Lung (tissue), 12 donors: Measurements from ENCODE around the gene CTCF. TPM values are rescaled to one million over a fixed set of nuclear protein-coding genes. Genes with fewer than 3 reads are reported as not detected.

Experiments
- ATAC-seq: fragments of 200-7000 bp; cut with Tn5 transposase; one replicate; pipeline ENCODE4 v1.9.1; 2020; ENCODE audit warnings: moderate number of reproducible peaks; ENCODE audit not compliant: insufficient read depth, low FRiP score
- DNase-seq, 3 donors: peaks; one replicate each; pipeline ENCODE4 v3.0.0-alpha.2; 2013 to 2017
- H3K27ac ChIP-seq, 2 donors: one replicate each; pipeline ENCODE4 v1.5.1; 2013; ENCODE audit warnings: mild to moderate bottlenecking in 2 of 2, moderate library complexity in 2 of 2, control low read depth in 1 of 2, inconsistent platforms in 1 of 2, low read depth in 1 of 2, low read length in 1 of 2
- H3K27me3 ChIP-seq, 3 donors: one replicate each; pipeline ENCODE4 v1.5.1; 2013; ENCODE audit warnings: low read length in 2 of 3; ENCODE audit not compliant: control insufficient read depth in 3 of 3, insufficient read depth in 3 of 3
- H3K36me3 ChIP-seq, 4 donors: one replicate each; pipeline ENCODE4 v1.5.1; 2013; ENCODE audit warnings: low read length in 4 of 4, mild to moderate bottlenecking in 1 of 4, moderate library complexity in 1 of 4; ENCODE audit not compliant: control insufficient read depth in 4 of 4, insufficient read depth in 4 of 4
- H3K4me1 ChIP-seq, 5 donors: one replicate each; pipeline ENCODE4 v1.5.1; 2013; ENCODE audit warnings: low read length in 5 of 5, mild to moderate bottlenecking in 2 of 5, moderate library complexity in 1 of 5; ENCODE audit not compliant: control insufficient read depth in 5 of 5, insufficient read depth in 5 of 5
- H3K4me3 ChIP-seq: one replicate; pipeline ENCODE4 v1.5.1; 2013; ENCODE audit warnings: mild to moderate bottlenecking, control low read depth, moderate library complexity
- H3K9ac ChIP-seq, 2 donors: one replicate each; pipeline ENCODE4 v1.5.1; 2013; ENCODE audit warnings: low read length in 2 of 2, control low read depth in 1 of 2; ENCODE audit not compliant: insufficient read depth in 1 of 2
- H3K9me3 ChIP-seq, 4 donors: one replicate each; pipeline ENCODE4 v1.5.1; 2013; ENCODE audit warnings: low read length in 3 of 4, mild to moderate bottlenecking in 1 of 4, moderate library complexity in 1 of 4; ENCODE audit not compliant: control insufficient read depth in 4 of 4, insufficient read depth in 3 of 4
- CTCF ChIP-seq: IDR thresholded peaks from 2 replicates; pipeline ENCODE4 v1.5.1; 2012; ENCODE audit warnings: mild to moderate bottlenecking; ENCODE audit errors: control extremely low read depth, extremely low read depth
- WGBS, 2 donors: extraction: QIAGEN DNeasy Blood & Tissue Kit; methylation state at CpG; one replicate each; pipeline ENCODE4 v1.1.7; 2013; 5-methylcytosine and 5-hydroxymethylcytosine counted together
- polyA plus RNA-seq, 2 donors: library from polyadenylated mRNA; stranded (reverse); fragments of 200-250 nt; gene quantifications; one replicate each; pipeline ENCODE4 v1.2.1, GENCODE V29; 2013
- total RNA-seq, 2 donors: library from RNA; depleted of rRNA in 1 of 2; stranded (reverse); fragments of >200 nt in 1 of 2; gene quantifications; one replicate each; pipeline ENCODE4 v1.2.1, GENCODE V29; 2014 to 2021
- donor health status: control.
- donor health status: control.
- donor health status: Bipolar disorder and iron deficiency.
- donor health status: healthy.
- donor health status: DM: yes; HTN: yes; CAD: no.

CTCF gene
- total and polyA plus RNA-seq, 4 donors, result 16.7 to 54.2 (median 23.3) TPM

- no peaks in the 10 kb centered on the region for H3K27me3 ChIP-seq
- DNase-seq (no peak), ATAC-seq (no peak)
- no peak for TF ChIP-seq CTCF
- H3K4me3 ChIP-seq, result no peak overlapping the region
- H3K9ac ChIP-seq, result no peak overlapping the region
- 71 to 79% methylated on average over 5 of the region's 5 CpGs for WGBS, 2 donors
- no peaks in the 10 kb centered on the region for H3K9me3 ChIP-seq
- no peak overlapping the region for H3K27ac ChIP-seq
- peaks cover 0 to 28% (median 14%) of the 10 kb centered on the region in 5 donors for H3K4me1 ChIP-seq
- peaks cover 0 to 8% (median 2%) of the 10 kb centered on the region in 4 donors for H3K36me3 ChIP-seq
Observed at GRCh38 chr16:67665598-67665997, 103.3 kb downstream of the CTCF start.

GRCh38 chr16:67666032-67666551, 103.8 kb downstream of the CTCF start:
- ATAC-seq (peak; percentile 0), DNase-seq (peak in 2 of 3 donors; percentile 27 to 47)
- TF ChIP-seq CTCF, result no peak
- Histone ChIP-seq H3K9me3 (no peaks in the 10 kb centered on the region), H3K36me3 (peaks cover 0 to 8% (median 2%) of the 10 kb centered on the region in 4 donors), H3K4me1 (peaks cover 0 to 27% (median 14%) of the 10 kb centered on the region in 5 donors), H3K4me3 (peak overlapping the region; percentile 59), H3K27me3 (no peaks in the 10 kb centered on the region), H3K27ac (peak overlapping the region in 1 of 2 donors; percentile 89), H3K9ac (no peak overlapping the region)
- WGBS, 2 donors, result 1 to 2% methylated on average over 29 to 46 of the region's 46 CpGs

GRCh38 chr16:67666559-67667452, 104.5 kb downstream of the CTCF start, which contains the start of the genes C16orf86 and ENKD1:
C16orf86 (plus strand) TSS chr16:67666814; CDS start chr16:67666971, 157 bp downstream.
ENKD1 (minus strand) TSS chr16:67666750; CDS start chr16:67666442, 308 bp downstream.
- Histone ChIP-seq H3K9ac (no peak within 1 kb of the TSS), H3K4me3 (peak within 1 kb of the TSS; percentile 59), H3K36me3 (peaks cover 0 to 8% (median 2%) of the 10 kb centered on the region in 4 donors), H3K9me3 (no peaks in the 10 kb centered on the region), H3K27me3 (no peaks in the 10 kb centered on the region), H3K27ac (peak within 1 kb of the TSS; percentile 86 to 89), H3K4me1 (peaks cover 0 to 22% (median 8%) of the 10 kb centered on the region in 5 donors)
- ATAC-seq (peak; percentile 82), DNase-seq (peak; percentile 87 to 88 (median 88))
- TF ChIP-seq CTCF, result no peak
- WGBS, 2 donors, result 4 to 5% methylated on average over 75 to 78 of the region's 78 CpGs
